ENCODE measurements around the gene BICDL2.

Gene BICDL2

GRCh38 chr16:2983706-2984136 is 53.0 kb downstream of the BICDL2 start:
- peak; percentile 65 for DNase-seq (ENCODE audit: low read depth)

- no peak for DNase-seq (ENCODE audit: low read depth)
These were observed 54.3 kb downstream of the BICDL2 start for GRCh38 chr16:2982402-2982801.

- DNase-seq (ENCODE audit: low read depth), result no peak
These were observed 54.9 kb downstream of the BICDL2 start for GRCh38 chr16:2981899-2982250.

GRCh38 chr16:2981177-2981898 is 55.4 kb downstream of the BICDL2 start:
- no peak for DNase-seq (ENCODE audit: low read depth)

- DNase-seq (ENCODE audit: low read depth), result peak; percentile 95
These were observed 56.2 kb downstream of the BICDL2 start, which contains the start of gene PKMYT1 for GRCh38 chr16:2980227-2981176. Gene PKMYT1 (minus strand): TSS chr16:2980446. CDS start chr16:2979657, 789 bp downstream.

GRCh38 chr16:2979669-2980226 is 57.0 kb downstream of the BICDL2 start:
- DNase-seq (ENCODE audit: low read depth), result no peak

Data from activated T-cell treated with anti-CD3 and anti-CD28 coated beads for 24 hours (primary cell).